ENCODE measurements around the gene CHST12.

DNA sequence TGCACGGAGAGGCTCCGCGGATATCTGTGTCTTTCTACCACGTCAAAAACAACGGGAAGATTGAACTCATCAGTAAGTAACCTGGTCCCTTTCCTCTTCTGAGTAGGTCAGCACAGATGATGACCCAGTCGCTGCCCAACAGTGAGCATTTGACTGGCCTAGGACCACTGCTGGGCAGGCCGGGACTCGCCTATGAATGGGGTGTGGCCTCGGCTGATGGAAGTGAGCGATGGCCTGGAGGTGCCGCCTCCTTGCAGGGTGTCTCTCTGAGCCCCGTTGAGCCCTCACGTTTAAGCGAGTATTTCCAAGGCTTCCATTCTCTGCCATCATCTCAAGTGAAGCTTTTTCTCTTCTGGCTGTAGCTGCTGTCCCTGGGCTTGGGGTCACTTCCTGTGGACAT lies 30.7 kb upstream of the CHST12 start:
- TF ChIP-seq RAD21 (conservative IDR thresholded peaks at IDR 0.05): no peak
- TF ChIP-seq SMC3 (conservative IDR thresholded peaks at IDR 0.05; ENCODE audit: poor library complexity): no peak
- TF ChIP-seq, protein P1, sequence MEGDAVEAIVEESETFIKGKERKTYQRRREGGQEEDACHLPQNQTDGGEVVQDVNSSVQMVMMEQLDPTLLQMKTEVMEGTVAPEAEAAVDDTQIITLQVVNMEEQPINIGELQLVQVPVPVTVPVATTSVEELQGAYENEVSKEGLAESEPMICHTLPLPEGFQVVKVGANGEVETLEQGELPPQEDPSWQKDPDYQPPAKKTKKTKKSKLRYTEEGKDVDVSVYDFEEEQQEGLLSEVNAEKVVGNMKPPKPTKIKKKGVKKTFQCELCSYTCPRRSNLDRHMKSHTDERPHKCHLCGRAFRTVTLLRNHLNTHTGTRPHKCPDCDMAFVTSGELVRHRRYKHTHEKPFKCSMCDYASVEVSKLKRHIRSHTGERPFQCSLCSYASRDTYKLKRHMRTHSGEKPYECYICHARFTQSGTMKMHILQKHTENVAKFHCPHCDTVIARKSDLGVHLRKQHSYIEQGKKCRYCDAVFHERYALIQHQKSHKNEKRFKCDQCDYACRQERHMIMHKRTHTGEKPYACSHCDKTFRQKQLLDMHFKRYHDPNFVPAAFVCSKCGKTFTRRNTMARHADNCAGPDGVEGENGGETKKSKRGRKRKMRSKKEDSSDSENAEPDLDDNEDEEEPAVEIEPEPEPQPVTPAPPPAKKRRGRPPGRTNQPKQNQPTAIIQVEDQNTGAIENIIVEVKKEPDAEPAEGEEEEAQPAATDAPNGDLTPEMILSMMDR (IDR thresholded peaks at IDR 0.05; ENCODE audit: poor library complexity, severe bottlenecking): no peak
- TF ChIP-seq EZH2 (IDR thresholded peaks at IDR 0.05; ENCODE audit: borderline replicate concordance, insufficient read depth, low read length, poor library complexity, severe bottlenecking): no peak

Measured in neural cell (in vitro differentiated cells).